Bronchial epithelial cell (primary cell): ENCODE results near the gene RAB11FIP4. TPM values are rescaled to one million over a fixed set of nuclear protein-coding genes. Genes with fewer than 3 reads are reported as not detected.

Source experiments
- DNase-seq: peaks from one replicate; pipeline ENCODE4 v3.0.0-alpha.2; 2010; ENCODE audit warnings: low read depth
- FAIRE-seq: peaks from 2 replicates; lab custom pipeline; 2011; peaks lifted over from hg19 to GRCh38; lab: Jason Lieb, UNC
- H3K27me3 ChIP-seq: 2 replicates; pipeline ENCODE4 v1.5.1; 2011; ENCODE audit warnings: low read length; ENCODE audit not compliant: control insufficient read depth, insufficient read depth
- H3K36me3 ChIP-seq: 2 replicates; pipeline ENCODE4 v1.5.1; 2011; ENCODE audit warnings: low read length; ENCODE audit not compliant: control insufficient read depth, insufficient read depth
- H3K4me3 ChIP-seq: 2 replicates; pipeline ENCODE4 v1.5.1; 2011; ENCODE audit warnings: mild to moderate bottlenecking, low read depth, low read length, control low read depth
- CTCF ChIP-seq: IDR thresholded peaks from 2 replicates; pipeline ENCODE4 v1.5.1; 2011; ENCODE audit warnings: mild to moderate bottlenecking, moderate library complexity, low read length, control low read depth, inconsistent platforms; ENCODE audit not compliant: insufficient read depth, severe bottlenecking
- total RNA-seq: library from RNA; depleted of rRNA; stranded (reverse); fragments of >200 nt; gene quantifications from 2 replicates; pipeline ENCODE4 v1.2.1, GENCODE V29; 2014

The RAB11FIP4 gene
- total RNA-seq, 1 donor from 2014 or later, result 17.6 TPM

- H3K27me3 ChIP-seq, result no peaks in the 10 kb centered on the region
- peaks cover 3% of the 10 kb centered on the region for H3K36me3 ChIP-seq
- FAIRE-seq, result no peak
- H3K4me3 ChIP-seq, result no peak overlapping the region
- TF ChIP-seq CTCF, result no peak
- DNase-seq, result no peak
Measured at GRCh38 chr17:31364012-31364411, 27.5 kb upstream of the RAB11FIP4 start.

- no peak for TF ChIP-seq CTCF
- FAIRE-seq (no peak), DNase-seq (no peak)
- Histone ChIP-seq H3K36me3 (no peaks in the 10 kb centered on the region), H3K4me3 (no peak overlapping the region), H3K27me3 (no peaks in the 10 kb centered on the region)
Measured at GRCh38 chr17:31366088-31366487, 25.4 kb upstream of the RAB11FIP4 start.

GRCh38 chr17:31369266-31369665 is 22.2 kb upstream of the RAB11FIP4 start:
- no peak for TF ChIP-seq CTCF
- FAIRE-seq, result peak; percentile 7

GRCh38 chr17:31371511-31372097 is 19.9 kb upstream of the RAB11FIP4 start:
- no peaks in the 10 kb centered on the region for H3K27me3 ChIP-seq
- no peak overlapping the region for H3K4me3 ChIP-seq
- DNase-seq, result peak; percentile 38
- FAIRE-seq, result no peak
- no peak for TF ChIP-seq CTCF
- H3K36me3 ChIP-seq, result peaks cover 2% of the 10 kb centered on the region

More at GRCh38 chr17:31369266-31369665, 22.2 kb upstream of the RAB11FIP4 start:
- Histone ChIP-seq H3K27me3 (no peaks in the 10 kb centered on the region), H3K4me3 (no peak overlapping the region), H3K36me3 (peaks cover 2% of the 10 kb centered on the region)
- DNase-seq, result no peak

- peak; percentile 52 for DNase-seq
- no peaks in the 10 kb centered on the region for H3K27me3 ChIP-seq
- H3K36me3 ChIP-seq, result peaks cover 2% of the 10 kb centered on the region
- peak; percentile 62 for TF ChIP-seq CTCF
- no peak overlapping the region for H3K4me3 ChIP-seq
- no peak for FAIRE-seq
Measured at GRCh38 chr17:31373150-31374093, 18.1 kb upstream of the RAB11FIP4 start.
